Measurements from ENCODE around the gene RIC8B. TPM values are rescaled to one million over a fixed set of nuclear protein-coding genes. Genes with fewer than 3 reads are reported as not detected.

Gene RIC8B
- total RNA-seq, 1 donor from 2014 or later, result 22.1 TPM

- Mint-ChIP-seq H3K27me3 (no peaks in the 10 kb centered on the region), H3K27ac (no peak overlapping the region), H3K9me3 (no peaks in the 10 kb centered on the region), H3K4me1 (ENCODE audit: unreplicated experiment) (no peaks in the 10 kb centered on the region), H3K4me3 (no peak overlapping the region), H3K36me3 (peaks cover 18% of the 10 kb centered on the region)
- DNase-seq (ENCODE audit: extremely low spot score, unreplicated experiment), result no peak
- TF ChIP-seq CTCF (conservative IDR thresholded peaks at IDR 0.05), result no peak
Observed at GRCh38 chr12:106867651-106868050, 93.2 kb downstream of the RIC8B start.

- H3K4me1 Mint-ChIP-seq (ENCODE audit: unreplicated experiment), result no peaks in the 10 kb centered on the region
- H3K36me3 Mint-ChIP-seq, result peaks cover 22% of the 10 kb centered on the region
Observed at GRCh38 chr12:106868982-106869700, 94.7 kb downstream of the RIC8B start.

GRCh38 chr12:106870116-106870515 is 95.6 kb downstream of the RIC8B start:
- H3K4me3 Mint-ChIP-seq, result no peak overlapping the region

More at GRCh38 chr12:106868982-106869700, 94.7 kb downstream of the RIC8B start:
- Mint-ChIP-seq H3K27ac (no peak overlapping the region), H3K27me3 (no peaks in the 10 kb centered on the region), H3K9me3 (no peaks in the 10 kb centered on the region), H3K4me3 (no peak overlapping the region)
- no peak for TF ChIP-seq CTCF (conservative IDR thresholded peaks at IDR 0.05)
- DNase-seq (ENCODE audit: extremely low spot score, unreplicated experiment), result no peak

GRCh38 chr12:106871477-106871876 is 97.0 kb downstream of the RIC8B start:
- no peaks in the 10 kb centered on the region for H3K9me3 Mint-ChIP-seq
- TF ChIP-seq CTCF (conservative IDR thresholded peaks at IDR 0.05), result no peak
- no peaks in the 10 kb centered on the region for H3K4me1 Mint-ChIP-seq (ENCODE audit: unreplicated experiment)
- H3K27ac Mint-ChIP-seq, result no peak overlapping the region
- no peaks in the 10 kb centered on the region for H3K27me3 Mint-ChIP-seq
- DNase-seq (ENCODE audit: extremely low spot score, unreplicated experiment), result no peak
- peaks cover 22% of the 10 kb centered on the region for H3K36me3 Mint-ChIP-seq
- no peak overlapping the region for H3K4me3 Mint-ChIP-seq

More at GRCh38 chr12:106870116-106870515, 95.6 kb downstream of the RIC8B start:
- Mint-ChIP-seq H3K27me3 (no peaks in the 10 kb centered on the region), H3K27ac (no peak overlapping the region), H3K4me1 (ENCODE audit: unreplicated experiment) (no peaks in the 10 kb centered on the region), H3K36me3 (peaks cover 19% of the 10 kb centered on the region), H3K9me3 (no peaks in the 10 kb centered on the region)
- no peak for DNase-seq (ENCODE audit: extremely low spot score, unreplicated experiment)
- no peak for TF ChIP-seq CTCF (conservative IDR thresholded peaks at IDR 0.05)

GRCh38 chr12:106873983-106874382 is 99.5 kb downstream of the RIC8B start:
- DNase-seq (ENCODE audit: extremely low spot score, unreplicated experiment), result no peak
- no peaks in the 10 kb centered on the region for H3K9me3 Mint-ChIP-seq
- H3K4me1 Mint-ChIP-seq (ENCODE audit: unreplicated experiment), result no peaks in the 10 kb centered on the region
- peaks cover 27% of the 10 kb centered on the region for H3K36me3 Mint-ChIP-seq
- no peaks in the 10 kb centered on the region for H3K27me3 Mint-ChIP-seq
- no peak for TF ChIP-seq CTCF (conservative IDR thresholded peaks at IDR 0.05)
- H3K27ac Mint-ChIP-seq, result no peak overlapping the region
- no peak overlapping the region for H3K4me3 Mint-ChIP-seq

Measured in type B pancreatic cell (in vitro differentiated cells).